Stimulated activated naive CD4-positive, alpha-beta T cell (primary cell): ENCODE data around the gene CNTNAP2.
"Not testable (repeated sequence)": the region's sequence is repeated elsewhere in the genome, so short reads cannot be mapped to it uniquely, and the experiment has no call there.

ENCODE experiments used
- DNase-seq, 6 experiments: peaks; one replicate each; lab custom pipeline; 2025; lab: John Stamatoyannopoulos, UW

The CNTNAP2 gene

GRCh38 chr7:148262721-148263229, 2146.2 kb downstream of the CNTNAP2 start:
- DNase-seq: peak in 5 of 6 experiments; percentile 28 to 59 (median 48)

GRCh38 chr7:148264933-148265557, 2148.4 kb downstream of the CNTNAP2 start:
- peak in 1 of 6 experiments; percentile 2 for DNase-seq

DNA sequence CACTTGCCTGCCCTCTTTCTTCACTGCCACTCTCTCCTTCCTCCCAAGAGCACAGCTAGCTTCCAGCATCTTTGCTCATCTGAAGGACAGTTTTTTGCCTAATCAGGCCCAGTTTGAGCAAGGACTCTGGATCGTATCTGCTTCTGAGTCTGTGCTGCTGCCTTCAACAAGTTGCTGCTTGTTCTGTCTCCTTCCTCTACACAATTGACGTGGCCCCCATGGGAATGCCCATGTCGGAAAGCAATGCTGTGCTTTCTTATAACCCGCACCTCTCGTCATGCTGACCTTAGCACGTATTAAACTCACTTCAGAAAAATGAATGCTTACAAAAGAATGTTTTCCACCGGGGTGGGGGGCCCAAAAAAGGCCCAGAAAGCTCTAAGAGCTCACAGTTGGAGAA, 2149.3 kb downstream of the CNTNAP2 start:
- no peak for DNase-seq

DNA sequence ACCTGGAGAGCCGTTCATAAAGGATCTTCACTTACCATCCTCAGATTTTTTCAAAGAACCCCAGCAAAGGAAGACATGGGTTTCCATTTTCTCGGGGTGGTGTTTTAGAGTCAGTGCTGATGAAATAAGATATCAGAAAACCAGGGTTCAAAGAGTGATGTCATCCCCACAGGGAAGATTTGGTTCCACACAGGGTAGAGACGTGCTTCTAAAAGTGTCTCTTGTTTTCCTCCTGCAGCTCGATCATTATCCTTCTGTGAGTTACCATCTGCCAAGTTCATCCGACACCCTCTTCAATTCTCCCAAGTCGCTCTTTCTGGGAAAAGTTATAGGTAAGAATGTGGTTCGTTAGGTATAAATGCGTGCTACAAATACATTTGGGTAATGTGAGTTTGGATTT, 2150.2 kb downstream of the CNTNAP2 start:
- DNase-seq: no peak

- no peak for DNase-seq
Observed at GRCh38 chr7:148270576-148270975, 2154.0 kb downstream of the CNTNAP2 start.

GRCh38 chr7:148274118-148274517, 2157.5 kb downstream of the CNTNAP2 start:
- DNase-seq: no peak

DNA sequence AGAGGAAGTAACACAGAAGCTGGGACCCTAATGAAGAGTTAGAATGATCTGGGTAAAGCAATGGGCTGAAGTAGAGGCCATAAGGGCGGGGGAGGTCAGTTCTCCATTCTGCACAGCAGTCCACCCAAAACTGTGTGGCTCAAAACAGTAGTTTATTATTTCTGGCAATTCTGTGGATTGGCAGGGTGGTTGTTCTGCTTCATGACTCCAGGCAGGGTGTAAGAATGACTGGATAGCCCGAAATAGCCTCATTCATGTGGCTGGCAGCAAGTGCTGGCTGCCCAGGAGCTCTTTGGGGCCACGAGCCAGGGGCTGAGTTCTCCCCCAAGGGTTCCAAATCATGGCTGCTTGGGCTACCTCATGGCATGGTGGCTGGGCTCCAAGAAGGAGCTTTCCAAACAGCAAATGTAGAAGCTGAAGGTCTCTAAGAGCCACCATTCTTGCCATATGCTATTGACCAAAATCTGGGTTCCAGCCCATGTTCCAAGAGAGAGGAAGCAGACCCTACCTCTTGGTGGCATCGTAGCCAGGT, 2158.8 kb downstream of the CNTNAP2 start:
- DNase-seq: no peak

GRCh38 chr7:148276314-148277041, 2159.9 kb downstream of the CNTNAP2 start:
- DNase-seq: no peak

DNA sequence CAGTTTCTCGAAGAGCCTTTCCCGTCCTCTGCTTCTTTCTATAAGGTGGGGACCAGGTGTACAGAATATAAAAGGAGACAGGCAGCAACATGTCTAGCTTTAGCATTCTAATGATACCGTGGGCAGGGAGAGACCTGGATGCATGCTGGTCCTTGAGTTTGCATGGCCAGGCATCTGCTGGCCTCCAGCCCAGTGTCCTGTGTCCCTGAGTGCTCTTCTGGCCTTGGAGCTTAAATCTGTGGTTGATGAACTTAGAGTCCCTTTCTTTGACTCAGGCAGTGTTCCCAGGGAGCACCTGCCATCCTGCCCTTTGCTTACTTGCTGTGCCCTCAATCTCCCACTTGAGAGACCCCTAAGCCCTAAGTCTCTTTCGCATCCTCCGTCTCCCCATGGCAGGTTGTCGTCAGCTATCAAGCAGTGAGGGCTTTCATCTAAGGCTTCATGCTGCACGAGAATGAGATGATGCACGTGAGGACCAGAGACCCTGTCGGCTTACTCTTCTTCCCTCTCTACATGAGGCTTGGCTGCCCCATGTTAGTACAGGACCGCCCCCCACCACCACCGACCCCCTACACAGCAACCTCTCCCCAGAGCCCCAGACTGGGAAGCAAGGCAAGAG, 2160.6 kb downstream of the CNTNAP2 start:
- no peak for DNase-seq

- DNase-seq: no peak
Observed at GRCh38 chr7:148286150-148286549, 2169.5 kb downstream of the CNTNAP2 start.

DNA sequence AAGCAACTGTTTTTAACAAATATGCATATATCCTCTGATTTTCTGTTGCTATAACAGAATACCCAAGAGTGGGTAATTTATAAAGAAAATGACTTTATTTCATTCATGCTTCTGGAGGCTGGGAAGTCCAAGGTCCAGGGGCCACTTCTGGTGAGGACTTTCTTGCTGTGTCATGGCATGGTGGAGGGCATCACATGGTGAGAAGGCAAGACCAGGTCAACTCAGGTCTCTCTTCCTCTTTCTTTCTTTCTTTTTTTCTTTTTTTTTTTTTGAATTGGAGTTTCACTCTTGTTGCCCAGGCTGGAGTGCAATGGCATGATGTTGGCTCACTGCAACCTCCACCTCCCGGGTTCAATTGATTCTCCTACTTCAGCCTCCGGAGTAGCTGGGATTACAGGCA, 2170.9 kb downstream of the CNTNAP2 start:
- no peak for DNase-seq

GRCh38 chr7:148288592-148289151, 2172.1 kb downstream of the CNTNAP2 start:
- DNase-seq: no peak

DNA sequence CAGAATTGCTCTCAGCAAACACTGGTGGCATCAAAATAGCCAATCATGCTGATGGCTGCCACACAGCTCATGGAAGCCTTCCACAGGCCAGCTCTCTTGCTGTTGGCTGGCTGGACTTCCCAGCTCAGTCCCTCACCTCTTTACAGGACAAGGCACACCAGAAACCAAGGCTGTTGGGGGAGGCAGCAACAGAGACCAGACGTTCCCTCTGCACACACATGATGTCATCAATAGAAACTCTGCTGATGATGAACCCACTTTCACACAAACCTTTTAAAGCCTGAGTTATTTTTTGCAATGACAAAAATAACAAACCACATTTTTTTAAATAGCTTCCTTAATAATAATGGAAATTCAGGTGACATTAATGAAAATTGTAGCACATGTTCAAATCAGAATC, 2173.0 kb downstream of the CNTNAP2 start:
- no peak for DNase-seq

GRCh38 chr7:148290538-148290937, 2173.9 kb downstream of the CNTNAP2 start:
- no peak for DNase-seq

DNA sequence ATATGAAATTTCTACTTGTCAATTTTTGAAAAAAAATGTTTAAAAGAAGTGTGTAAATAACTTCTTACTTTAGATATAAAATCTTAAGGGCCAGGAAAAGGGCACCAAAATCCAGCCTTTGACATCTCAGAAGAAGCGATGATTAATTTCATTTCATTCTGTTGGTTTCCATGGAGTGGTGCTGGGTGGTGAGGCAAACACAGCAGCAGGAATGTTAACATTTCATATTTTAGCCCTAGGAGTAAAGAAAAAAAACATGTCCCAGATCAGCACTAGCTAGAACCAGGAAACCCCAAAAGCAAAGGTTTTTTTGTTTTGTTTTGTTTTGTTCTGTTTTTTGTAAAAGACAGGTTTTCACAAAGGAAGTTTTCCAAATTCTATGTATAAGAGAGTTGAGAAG, 2175.2 kb downstream of the CNTNAP2 start:
- no peak for DNase-seq

- DNase-seq: no peak
Observed at GRCh38 chr7:148296994-148297644, 2180.5 kb downstream of the CNTNAP2 start.

- not testable (repeated sequence) for DNase-seq
Observed at GRCh38 chr7:148298768-148299167, 2182.2 kb downstream of the CNTNAP2 start.

DNA sequence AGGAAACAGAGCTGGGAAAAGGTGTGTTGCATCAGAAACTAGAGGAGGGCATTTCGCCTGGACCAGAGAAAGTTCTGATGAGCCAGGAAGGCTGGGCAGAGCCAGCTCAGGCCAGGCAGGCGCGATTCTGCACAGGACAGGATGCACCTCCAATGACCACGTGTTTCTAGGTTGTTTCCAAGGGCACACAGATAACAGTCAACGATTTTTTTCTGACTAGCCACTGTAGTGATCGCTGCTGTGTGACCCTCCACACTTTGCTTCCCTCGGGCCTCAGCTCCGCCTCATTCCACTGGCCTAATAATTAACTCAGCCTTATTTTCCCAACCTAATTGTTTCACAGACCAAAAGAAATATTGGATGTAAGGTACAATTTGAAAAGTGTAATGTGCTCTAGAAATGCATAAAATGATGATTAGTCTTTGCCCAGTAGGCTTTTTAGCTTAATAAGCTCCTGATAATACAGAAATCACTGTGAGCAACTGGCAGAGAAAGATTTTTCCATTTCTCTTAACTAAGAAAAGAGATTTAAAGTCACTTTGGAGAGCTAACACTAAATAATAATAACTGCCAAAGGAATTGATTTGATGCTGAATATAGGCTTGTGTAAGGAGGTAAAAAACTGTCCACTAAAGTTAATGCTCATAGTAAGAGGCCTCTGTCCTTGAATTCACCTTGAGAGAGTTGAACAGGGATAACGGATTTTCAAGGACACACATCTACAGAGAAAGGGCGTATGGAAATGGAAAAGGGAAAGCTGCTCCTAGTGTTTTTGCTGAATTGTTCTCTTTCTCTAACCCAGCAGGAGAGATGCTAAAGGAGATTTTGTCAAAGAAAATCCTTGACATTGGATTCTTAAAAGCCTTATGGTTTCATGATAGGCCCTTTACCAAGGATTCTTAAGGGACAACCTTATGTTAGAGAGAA, 2183.0 kb downstream of the CNTNAP2 start:
- no peak for DNase-seq

GRCh38 chr7:148302436-148302835, 2185.8 kb downstream of the CNTNAP2 start:
- DNase-seq: not testable (repeated sequence)

GRCh38 chr7:148303295-148304082, 2186.9 kb downstream of the CNTNAP2 start:
- DNase-seq: no peak
